ENCODE data around the gene ZIC5. TPM values are rescaled to one million over a fixed set of nuclear protein-coding genes. Genes with fewer than 3 reads are reported as not detected.

The ZIC5 gene
- polyA plus RNA-seq, 2 of the 4 experiments (the other 2 are of a cell fraction), result 2.8 to 3.1 TPM

GRCh38 chr13:99938635-99939034, 32.9 kb downstream of the ZIC5 start (continued):
- TF ChIP-seq CTCF (IDR thresholded peaks at IDR 0.05), result no peak

DNA sequence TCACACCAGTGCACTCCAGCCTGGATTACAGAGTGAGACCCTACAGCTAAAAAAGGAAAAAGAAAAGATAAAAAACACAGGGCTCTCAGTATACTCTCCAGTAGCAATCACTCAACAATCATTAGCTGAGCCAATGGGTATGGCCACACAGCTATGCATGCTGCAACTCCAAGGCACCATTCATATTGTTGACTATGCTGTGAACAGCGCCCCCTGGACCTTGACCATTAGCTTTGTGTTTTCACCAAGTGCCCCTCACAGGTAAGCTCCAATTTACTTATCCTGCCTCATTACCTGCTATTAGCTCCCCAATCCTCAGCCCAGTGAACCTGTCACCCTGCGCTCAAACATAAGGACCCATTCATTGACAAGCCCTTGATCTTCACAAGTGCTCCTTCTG, 35.8 kb downstream of the ZIC5 start:
- ChIA-PET POLR2A (no interaction called here), CTCF (interaction anchor here (1.4 to 1.8 kb wide), 2 partner anchors 19 to 280 kb away, joined by 3 to 7 read pairs; no protein-coding TSS in a partner anchor)
- DNase-seq (ENCODE audit: low read depth in 1 of 2, low spot score in 1 of 2), result no peak
- no peak overlapping the region for H3K27ac ChIP-seq
- FAIRE-seq, result no peak
- no peaks in the 10 kb centered on the region for H3K9me3 ChIP-seq
- TF ChIP-seq MYC (IDR thresholded peaks at IDR 0.05; ENCODE audit: borderline replicate concordance, low read length) (no peak), POLR2A (IDR thresholded peaks at IDR 0.05; ENCODE audit: low read length) (no peak), GATA3 (IDR thresholded peaks at IDR 0.05; ENCODE audit: borderline replicate concordance) (no peak), EP300 (IDR thresholded peaks at IDR 0.05) (no peak), BHLHE40 (IDR thresholded peaks at IDR 0.05; ENCODE audit: low read depth, low read length) (no peak), CBX8 (IDR thresholded peaks at IDR 0.05) (no peak), RCOR1 (IDR thresholded peaks at IDR 0.05; ENCODE audit: low read depth, low read length) (no peak), ZFP36 (IDR thresholded peaks at IDR 0.05; ENCODE audit: borderline replicate concordance, partially characterized antibody) (no peak), CHD2 (IDR thresholded peaks at IDR 0.05; ENCODE audit: low read length, partially characterized antibody) (no peak), ZC3H11A (IDR thresholded peaks at IDR 0.05) (no peak), RARB (CRISPR knock-in tag; IDR thresholded peaks at IDR 0.05) (no peak), SMC3 (IDR thresholded peaks at IDR 0.05) (no peak)
- no peak for ATAC-seq
- 61% methylated on average over 2 of the region's 2 CpGs for WGBS (ENCODE audit: missing lambda C conversion rate)
- H3K4me2 ChIP-seq, result no peak overlapping the region
- no peaks in the 10 kb centered on the region for H3K4me1 ChIP-seq
- H3K4me3 ChIP-seq, result no peak overlapping the region

- CTCF ChIA-PET, result interaction anchor here (1.5 kb wide), 1 partner anchor 303 kb away, joined by 3 read pairs; no protein-coding TSS in a partner anchor
- POLR2A ChIA-PET, result no interaction called here
- no peak for ATAC-seq
- Histone ChIP-seq H3K27ac (no peak overlapping the region), H3K4me3 (no peak overlapping the region), H3K4me1 (no peaks in the 10 kb centered on the region), H3K4me2 (no peak overlapping the region), H3K9me3 (no peaks in the 10 kb centered on the region)
- no peak for DNase-seq (ENCODE audit: low read depth in 1 of 2, low spot score in 1 of 2)
- TF ChIP-seq POLR2A (IDR thresholded peaks at IDR 0.05; ENCODE audit: low read length) (no peak), CTCF (IDR thresholded peaks at IDR 0.05) (no peak), NFE2L2 (conservative IDR thresholded peaks at IDR 0.05; ENCODE audit: low read length) (no peak), JUNB (IDR thresholded peaks at IDR 0.05) (no peak), PHF8 (IDR thresholded peaks at IDR 0.05; ENCODE audit: borderline replicate concordance, low read depth) (no peak), CBX2 (IDR thresholded peaks at IDR 0.05; ENCODE audit: borderline replicate concordance, low read depth) (no peak), MYC (IDR thresholded peaks at IDR 0.05; ENCODE audit: borderline replicate concordance, low read length) (no peak), KDM5A (IDR thresholded peaks at IDR 0.05) (no peak), RFX5 (IDR thresholded peaks at IDR 0.05) (no peak)
- TF ChIP-seq, protein P1, sequence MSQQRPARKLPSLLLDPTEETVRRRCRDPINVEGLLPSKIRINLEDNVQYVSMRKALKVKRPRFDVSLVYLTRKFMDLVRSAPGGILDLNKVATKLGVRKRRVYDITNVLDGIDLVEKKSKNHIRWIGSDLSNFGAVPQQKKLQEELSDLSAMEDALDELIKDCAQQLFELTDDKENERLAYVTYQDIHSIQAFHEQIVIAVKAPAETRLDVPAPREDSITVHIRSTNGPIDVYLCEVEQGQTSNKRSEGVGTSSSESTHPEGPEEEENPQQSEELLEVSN (IDR thresholded peaks at IDR 0.05; ENCODE audit: borderline replicate concordance, low read depth), result no peak
- 71% methylated on average over 5 of the region's 5 CpGs for WGBS (ENCODE audit: missing lambda C conversion rate)
- FAIRE-seq, result no peak
Measured at GRCh38 chr13:99932912-99933311, 38.7 kb downstream of the ZIC5 start.
